NCI-H510A treated with DMSO at 0.1 percent for 48 hours (cell line): Measurements from ENCODE around the gene CDC37L1.
"Not testable (repeated sequence)": the region's sequence is repeated elsewhere in the genome, so short reads cannot be mapped to it uniquely, and the experiment has no call there.

Source experiments
- DNase-seq: peaks from one replicate; lab custom pipeline; 2025; lab: John Stamatoyannopoulos, UW

CDC37L1 gene

GRCh38 chr9:4754530-4754929 is 75.2 kb downstream of the CDC37L1 start:
- DNase-seq = not testable (repeated sequence)

- DNase-seq = no peak
These were observed 75.7 kb downstream of the CDC37L1 start for GRCh38 chr9:4755026-4755609.

- DNase-seq = no peak
These were observed 77.1 kb downstream of the CDC37L1 start for GRCh38 chr9:4756420-4756819.
